Measurements from ENCODE around the gene EIF5.

The EIF5 gene

DNA sequence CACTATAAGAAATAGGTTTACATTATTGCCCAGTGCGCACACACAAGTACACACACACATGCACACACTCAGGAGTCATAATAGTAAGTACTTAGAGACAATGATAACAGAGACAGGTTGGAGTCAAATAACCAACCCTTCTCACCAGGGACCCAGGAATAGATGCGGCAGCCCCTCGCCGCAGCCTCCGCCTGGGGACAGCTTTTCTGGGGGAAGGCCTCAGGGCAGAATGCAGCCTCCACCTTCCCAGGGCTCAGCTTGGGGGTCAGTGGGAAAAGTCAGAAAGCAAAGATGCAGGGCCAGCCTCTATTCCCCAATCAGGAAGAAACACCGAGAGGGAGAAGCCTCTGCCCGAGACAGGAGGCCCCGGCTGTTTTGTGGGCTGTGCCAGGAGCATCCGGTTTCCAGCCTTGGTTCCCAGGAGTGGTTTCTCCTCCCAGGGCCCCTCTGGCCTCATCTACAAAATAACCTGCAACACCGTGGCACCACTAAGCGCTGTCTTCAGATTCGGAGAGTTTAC is 23.4 kb upstream of the EIF5 start:
- no peak for DNase-seq (ENCODE audit: low read depth in 2 of 2)

GRCh38 chr14:103311171-103311997 is 22.7 kb upstream of the EIF5 start:
- no peak for DNase-seq (ENCODE audit: low read depth in 2 of 2)

GRCh38 chr14:103312006-103312635 is 21.9 kb upstream of the EIF5 start:
- DNase-seq (ENCODE audit: low read depth in 2 of 2), result no peak

DNA sequence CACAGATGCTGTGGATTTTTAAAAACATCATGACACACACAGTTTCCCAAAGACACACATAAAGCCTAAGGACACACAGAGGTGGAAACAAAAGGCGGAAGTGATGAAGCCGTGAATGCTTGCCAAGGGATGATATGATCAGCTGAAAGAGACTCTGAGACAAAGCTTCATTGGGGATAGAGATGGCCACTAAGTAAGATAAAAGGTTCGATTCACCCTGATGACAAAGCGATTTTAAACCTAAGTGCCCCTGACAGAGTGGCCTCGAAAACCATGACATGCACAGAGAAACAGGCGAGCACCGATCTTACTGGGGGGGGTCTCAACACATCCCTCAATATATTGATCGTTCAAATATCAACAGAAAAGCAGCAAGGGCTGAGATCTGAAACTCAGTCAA is 20.3 kb upstream of the EIF5 start:
- no peak for DNase-seq (ENCODE audit: low read depth in 2 of 2)

- no peak for DNase-seq (ENCODE audit: low read depth in 2 of 2)
Observed at GRCh38 chr14:103314496-103315277, 19.4 kb upstream of the EIF5 start.

DNA sequence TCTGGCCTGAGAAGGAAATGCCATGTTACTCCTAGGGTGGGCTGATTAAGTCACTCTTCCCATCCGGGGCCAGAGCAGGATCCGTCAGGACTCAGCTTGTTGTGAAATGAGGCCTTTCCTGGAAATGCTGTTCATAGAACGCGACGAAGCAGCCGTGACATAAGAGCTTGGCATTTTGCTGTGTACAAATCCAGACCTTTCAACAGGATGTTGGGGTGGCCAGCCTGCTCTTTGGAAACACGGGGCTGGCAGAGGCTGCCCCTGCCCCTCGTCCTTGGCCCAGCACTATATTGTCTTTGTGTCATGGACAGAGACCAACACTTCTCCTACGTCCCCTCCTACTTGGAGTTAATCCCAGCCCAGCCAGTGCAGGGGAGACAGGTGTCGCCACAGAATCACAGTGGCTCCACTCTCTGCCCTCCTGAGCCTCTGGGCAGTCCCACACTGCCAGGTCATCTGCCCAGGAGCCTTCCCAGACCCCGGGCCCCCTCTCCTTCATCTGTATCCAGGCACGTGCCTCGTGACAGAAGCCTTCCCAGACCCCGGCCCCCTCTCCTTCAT is 18.6 kb upstream of the EIF5 start:
- DNase-seq (ENCODE audit: low read depth in 2 of 2), result peak in 1 of 2 experiments; percentile 1

- no peak for DNase-seq (ENCODE audit: low read depth in 2 of 2)
Observed at GRCh38 chr14:103315941-103316340, 18.1 kb upstream of the EIF5 start.

DNA sequence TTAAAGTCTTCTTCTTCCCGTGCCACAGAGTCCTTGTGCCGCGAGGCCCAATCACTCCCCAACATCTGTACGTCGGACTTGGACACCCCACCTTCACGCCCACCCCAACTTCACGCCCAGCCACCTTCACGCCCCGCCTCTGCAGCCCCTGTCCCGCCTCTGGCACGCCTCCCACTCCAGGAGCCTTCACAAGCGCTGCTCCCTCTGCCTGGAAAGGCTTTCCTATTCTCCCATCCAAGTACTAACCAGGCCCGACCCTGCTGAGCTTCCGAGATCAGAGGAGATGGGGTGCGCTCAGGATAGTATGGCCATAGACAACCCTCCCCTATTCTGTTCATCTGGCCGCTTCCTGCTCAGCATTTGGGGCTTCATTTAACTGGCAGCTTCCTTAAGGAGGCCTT is 17.3 kb upstream of the EIF5 start:
- DNase-seq (ENCODE audit: low read depth in 2 of 2), result no peak

- no peak for DNase-seq (ENCODE audit: low read depth in 2 of 2)
Observed at GRCh38 chr14:103317251-103317650, 16.8 kb upstream of the EIF5 start.

- no peak for DNase-seq (ENCODE audit: low read depth in 2 of 2)
Observed at GRCh38 chr14:103317976-103318580, 16.0 kb upstream of the EIF5 start.

GRCh38 chr14:103318750-103319419 is 15.2 kb upstream of the EIF5 start:
- DNase-seq (ENCODE audit: low read depth in 2 of 2), result no peak

DNA sequence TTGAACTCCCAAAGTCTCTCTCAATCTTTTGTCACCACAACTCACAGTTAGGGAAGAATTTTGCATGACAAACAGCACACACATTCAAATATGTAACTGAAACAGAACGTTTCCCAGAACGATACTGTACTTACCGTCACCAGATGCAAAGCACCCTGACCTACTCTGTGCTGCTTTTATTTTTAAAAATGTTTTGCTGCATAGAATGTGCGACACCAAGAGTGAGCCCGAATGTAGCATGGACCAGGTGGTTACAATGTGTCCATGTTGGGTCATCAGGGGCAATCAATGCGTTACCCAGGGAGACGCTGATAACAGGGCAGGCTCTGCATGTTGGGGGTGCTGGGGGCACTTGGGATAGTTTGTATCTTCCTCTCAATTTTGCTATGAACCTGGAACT is 14.6 kb upstream of the EIF5 start:
- DNase-seq (ENCODE audit: low read depth in 2 of 2), result no peak

- DNase-seq (ENCODE audit: low read depth in 2 of 2), result no peak
Observed at GRCh38 chr14:103326078-103326477, 8.0 kb upstream of the EIF5 start.

GRCh38 chr14:103328941-103329340 is 5.1 kb upstream of the EIF5 start:
- DNase-seq (ENCODE audit: low read depth in 2 of 2), result no peak

DNA sequence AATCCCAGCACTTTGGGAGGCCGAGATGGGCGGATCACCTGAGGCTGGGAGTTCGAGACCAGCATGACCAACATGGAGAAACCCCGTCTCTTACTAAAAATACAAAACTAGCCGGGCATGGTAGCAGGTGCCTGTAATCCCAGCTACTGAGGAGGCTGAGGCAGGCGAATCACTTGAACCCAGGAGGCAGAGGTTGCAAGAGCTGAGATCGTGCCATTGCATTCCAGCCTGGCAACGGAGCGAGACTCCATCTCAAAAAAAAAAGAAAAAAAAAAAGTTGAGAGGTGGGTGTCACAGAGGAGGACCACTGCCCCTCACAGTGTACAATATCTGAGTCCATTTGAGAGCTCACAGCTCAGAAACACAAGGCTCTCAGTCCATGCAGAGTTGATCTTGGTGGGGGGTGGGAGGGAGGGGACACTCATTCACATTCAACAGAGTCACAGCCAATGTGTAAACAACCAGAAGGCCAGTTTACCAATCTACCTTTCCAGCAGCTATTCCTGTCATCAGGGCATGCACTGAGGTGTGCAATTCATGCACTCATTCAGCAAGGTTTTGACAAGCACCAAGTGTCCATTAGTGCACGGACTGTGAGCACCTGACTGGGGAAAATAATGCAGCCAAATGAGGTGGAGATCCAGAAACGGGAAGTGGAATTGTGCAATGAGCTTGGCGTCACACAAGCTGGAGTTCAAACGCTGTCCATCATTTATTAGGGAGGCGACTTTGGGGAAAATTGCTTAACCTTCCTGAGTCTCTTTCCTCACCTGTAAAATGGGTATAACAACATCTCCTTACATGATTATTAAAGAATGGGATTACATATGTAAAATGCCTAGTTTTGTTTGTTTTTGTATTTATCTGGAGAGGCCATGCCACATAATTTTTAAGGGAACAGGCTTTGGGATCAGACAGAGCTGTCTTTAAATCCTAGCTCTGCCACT is 4.4 kb upstream of the EIF5 start:
- no peak for DNase-seq (ENCODE audit: low read depth in 2 of 2)

- no peak for DNase-seq (ENCODE audit: low read depth in 2 of 2)
Observed at GRCh38 chr14:103330536-103330935, 3.5 kb upstream of the EIF5 start.

DNA sequence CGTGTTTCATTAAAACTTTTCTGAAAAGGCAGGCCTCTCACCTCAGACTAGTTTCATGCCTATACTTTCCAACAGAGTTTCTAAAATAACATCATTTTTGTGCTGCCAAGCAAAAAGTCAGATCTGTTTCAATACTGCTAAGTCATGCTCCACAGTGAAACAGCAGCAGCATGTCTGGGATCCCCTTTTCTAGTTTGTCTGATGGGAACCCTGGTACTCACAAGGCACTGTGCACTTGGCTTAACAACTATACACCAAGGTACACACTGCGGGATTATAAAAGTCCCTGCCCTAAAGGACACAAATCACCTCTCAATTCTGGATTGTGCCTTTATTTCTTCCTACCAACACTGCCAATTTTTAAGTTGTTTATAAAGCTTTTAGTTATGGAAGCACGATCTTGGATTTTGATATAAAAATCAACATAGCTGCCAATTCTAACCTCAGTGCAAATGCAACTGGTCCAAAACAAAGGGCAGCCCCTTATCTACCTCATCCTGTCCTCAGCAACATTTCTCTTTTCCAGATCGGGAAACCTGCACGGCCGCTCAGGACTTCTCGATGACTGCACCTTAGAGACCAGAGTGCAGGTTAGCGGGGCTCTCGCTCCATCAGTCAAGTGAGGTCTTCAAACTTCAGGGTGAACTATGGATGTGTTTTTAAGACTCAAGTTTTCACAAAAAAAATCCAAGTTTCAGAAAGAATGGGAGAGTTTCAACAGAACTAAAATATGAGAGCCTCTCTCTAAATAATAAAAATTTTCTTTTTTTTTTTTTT is 1.7 kb upstream of the EIF5 start:
- no peak for DNase-seq (ENCODE audit: low read depth in 2 of 2)

GRCh38 chr14:103334644-103335622 is 896 bp downstream of the EIF5 start:
- DNase-seq (ENCODE audit: low read depth in 2 of 2), result peak; percentile 32 to 36
